HG03039 (cell line): Measurements from ENCODE around the gene ACOXL.
"Not testable (repeated sequence)": the region's sequence is repeated elsewhere in the genome, so short reads cannot be mapped to it uniquely, and the experiment has no call there.

ENCODE experiments used
- ATAC-seq: cut with Tn5 transposase; IDR thresholded peaks from one replicate; pipeline ENCODE4 v1.9.1; 2021; ENCODE audit warnings: mild to moderate bottlenecking, moderate library complexity; ENCODE audit not compliant: unreplicated experiment

Gene ACOXL

DNA sequence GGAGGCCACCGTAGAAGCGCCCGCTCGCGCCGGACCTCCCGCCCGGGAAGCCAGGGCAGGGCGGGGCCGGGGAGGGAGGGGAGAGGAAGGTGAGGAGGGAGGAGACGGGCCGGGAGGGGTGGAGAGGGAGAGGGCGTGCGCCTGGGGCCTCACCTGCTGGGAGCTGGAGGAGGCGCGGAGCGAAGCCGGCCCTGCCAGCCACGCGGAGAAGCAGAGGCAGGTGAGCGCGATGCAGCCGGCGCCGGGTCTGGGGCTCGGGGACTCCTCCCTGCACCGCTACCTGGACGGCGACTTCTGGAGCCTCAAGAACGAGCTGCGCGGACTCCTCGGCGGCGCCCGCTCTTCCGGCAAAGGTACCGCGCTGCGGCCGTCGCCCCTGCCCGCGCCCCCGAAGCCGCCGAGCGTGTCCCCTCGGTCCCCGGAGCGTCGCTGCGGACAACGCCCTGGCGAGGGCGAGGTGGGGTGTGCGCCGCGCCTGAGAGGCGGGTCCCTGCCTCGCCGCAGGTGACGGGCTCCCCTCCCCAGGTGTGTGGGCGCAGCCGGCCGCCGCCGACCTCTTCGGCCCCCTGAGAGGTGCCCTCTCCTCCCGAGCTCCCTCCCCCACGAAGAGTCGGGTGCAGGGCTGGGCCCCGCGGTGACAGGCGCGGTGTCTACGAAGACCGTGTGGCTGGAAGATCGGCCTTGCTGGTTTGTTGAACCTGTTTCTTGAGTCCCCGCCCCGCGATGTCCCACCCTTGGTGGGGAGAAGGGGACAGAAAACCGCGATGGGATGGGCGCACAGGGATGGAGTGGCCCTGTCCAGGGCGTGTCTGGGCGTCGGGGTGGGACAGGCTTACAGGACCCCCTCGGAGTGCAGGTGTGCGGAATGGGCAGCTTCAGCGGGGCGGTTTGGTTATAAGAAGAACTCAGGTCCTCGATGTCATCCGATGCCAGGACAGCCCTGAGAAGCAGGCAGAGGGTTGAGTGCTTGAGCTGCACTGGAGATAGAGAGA lies at the start of gene ACOXL:
Gene ACOXL (plus strand): TSS at position 152 of the 992 bp plus-strand sequence. CDS start 35,817 bp downstream, outside the sequence.
- no peak for ATAC-seq

DNA sequence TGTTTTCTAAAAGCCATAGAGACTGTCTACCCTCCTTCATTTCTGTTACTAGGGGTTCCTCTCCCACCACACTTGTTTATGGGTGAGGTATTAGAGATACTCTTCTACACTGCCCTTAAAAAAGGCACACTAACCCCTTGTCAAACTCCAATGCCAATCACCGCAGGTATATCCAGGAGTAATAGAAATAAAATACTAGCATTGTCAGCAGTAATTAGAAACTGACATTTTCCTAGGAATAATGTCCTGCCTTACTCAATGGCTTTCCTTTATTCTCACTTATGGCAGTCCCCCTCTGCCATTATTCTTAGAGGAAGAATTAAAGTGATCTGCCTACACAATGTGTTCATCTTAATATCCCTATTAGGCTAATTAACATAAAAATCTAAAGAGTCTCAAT lies 49.5 kb upstream of the ACOXL start:
- no peak for ATAC-seq

DNA sequence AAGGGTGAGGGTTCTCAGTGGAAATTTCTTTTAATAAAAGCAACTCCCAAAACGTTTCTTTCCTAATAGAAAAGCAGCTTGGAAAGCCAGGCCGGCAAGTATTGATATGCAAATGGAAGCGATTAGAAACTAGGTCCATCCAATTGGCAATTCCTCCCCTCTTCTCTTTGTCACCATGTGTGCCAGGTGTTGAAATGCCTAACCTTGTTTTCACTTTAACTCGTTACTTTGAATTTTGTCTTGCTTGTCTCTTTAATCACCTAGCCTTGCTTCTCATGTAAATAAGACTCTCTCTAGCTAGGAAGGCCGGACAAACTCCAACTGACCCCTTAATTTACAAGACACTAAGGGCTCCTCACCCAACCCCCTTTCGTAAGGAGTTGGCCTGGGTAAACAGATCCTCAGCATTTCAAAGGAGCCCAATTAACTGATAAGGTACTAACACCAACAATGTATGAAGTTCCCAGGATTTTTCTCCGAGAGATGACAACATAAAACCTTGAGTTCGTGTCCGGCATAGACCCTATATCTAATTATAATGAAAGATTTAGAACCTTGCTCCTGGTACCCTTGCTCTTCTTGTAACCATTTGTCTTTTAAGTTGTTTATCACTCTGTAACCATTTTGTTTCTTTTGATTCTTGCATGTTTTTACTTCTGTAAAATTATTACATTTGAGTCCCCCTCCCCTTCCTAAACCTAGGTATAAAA lies 44.4 kb upstream of the ACOXL start:
- ATAC-seq, result not testable (repeated sequence)

DNA sequence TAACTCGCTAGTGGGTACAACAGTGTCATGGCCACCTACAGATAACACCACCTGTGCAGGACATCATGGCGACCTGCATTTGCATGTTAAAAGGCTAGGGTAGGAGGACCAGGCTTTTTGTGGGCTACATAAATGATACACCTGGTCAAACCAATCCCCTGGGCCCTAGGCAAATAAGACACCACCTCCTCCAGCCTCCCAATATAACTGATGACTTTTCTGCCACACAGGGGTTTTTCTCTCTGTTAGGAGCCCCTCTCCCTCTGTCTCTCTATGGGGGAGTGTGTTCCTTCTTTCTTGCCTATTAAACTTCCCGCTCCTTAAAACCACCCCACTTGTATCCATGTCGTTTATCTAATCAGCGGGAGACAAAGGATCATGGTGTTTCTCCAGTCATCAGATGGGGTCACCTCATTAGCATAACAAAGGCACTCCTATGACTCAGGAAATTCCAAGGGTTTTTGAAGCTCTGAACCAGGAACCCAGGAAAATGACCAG lies 43.7 kb upstream of the ACOXL start:
- no peak for ATAC-seq

DNA sequence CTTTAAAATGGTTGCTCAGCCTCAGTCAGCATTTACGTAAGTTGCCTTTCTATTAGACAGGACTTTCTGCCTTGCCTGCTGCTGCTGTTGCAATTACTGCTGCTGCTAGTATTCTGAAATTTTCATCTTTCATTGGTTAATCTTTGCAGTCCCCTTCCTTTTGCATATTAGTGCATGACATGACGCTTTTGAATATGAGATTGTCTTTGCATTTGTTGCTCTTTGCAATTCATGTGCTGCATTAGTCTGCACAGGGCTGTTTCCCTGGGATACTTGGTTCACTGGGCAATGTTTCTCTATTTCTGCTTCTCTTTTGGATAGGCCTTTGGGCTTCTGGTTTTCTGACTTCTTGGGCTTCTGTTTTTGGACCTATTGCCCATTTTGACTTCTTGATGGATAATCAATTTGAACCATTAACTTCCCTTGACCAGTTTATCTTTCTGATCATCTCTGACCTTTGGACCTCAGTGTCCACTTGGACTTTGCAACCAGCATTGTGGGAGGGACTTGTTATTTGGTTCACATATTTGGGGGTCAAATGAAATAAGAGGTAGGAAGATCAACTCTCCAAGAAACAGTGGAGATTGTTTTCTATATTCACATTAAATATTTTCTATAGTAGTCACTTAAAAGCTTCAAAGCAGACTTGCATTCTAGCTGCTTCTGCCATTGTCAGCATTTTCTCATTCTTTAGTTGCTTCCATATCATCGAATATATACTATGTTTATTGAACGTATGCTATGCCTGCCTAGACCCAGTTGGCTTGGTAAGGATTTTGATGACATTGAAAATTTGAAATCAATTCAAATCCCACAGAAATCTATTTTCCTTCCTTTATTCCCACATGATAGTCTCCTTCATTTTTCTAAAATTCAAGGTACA lies 42.0 kb upstream of the ACOXL start:
- no peak for ATAC-seq

DNA sequence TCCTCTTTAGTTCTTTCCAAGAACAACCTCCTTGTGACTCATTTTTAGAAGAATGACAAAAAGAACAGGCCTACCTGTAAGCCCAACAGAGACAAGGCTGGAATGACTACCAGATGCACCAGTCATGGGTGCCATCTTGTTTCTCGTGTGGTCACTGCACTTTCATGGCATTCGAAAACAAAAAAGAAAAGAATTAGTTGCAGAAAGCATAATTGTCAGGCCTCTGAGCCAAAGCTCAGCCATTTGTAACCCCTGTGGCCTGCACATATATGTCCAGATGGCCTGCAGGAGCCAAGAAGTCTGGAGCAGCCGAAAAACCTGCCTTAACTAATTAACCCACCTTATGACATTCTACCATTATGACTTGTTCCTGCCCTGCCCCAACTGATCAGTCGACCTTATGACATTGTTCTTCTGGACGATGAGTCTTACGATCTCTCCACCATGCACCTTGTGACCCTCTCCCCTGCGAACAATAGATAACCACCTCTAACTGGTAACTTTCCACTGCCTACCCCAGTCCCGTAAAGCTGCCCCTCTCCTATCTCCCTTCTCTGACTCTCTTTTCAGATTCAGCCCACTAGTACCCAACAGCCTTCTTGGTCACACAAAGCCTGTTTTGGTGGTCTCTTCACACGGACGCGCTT lies 40.6 kb upstream of the ACOXL start:
- no peak for ATAC-seq

DNA sequence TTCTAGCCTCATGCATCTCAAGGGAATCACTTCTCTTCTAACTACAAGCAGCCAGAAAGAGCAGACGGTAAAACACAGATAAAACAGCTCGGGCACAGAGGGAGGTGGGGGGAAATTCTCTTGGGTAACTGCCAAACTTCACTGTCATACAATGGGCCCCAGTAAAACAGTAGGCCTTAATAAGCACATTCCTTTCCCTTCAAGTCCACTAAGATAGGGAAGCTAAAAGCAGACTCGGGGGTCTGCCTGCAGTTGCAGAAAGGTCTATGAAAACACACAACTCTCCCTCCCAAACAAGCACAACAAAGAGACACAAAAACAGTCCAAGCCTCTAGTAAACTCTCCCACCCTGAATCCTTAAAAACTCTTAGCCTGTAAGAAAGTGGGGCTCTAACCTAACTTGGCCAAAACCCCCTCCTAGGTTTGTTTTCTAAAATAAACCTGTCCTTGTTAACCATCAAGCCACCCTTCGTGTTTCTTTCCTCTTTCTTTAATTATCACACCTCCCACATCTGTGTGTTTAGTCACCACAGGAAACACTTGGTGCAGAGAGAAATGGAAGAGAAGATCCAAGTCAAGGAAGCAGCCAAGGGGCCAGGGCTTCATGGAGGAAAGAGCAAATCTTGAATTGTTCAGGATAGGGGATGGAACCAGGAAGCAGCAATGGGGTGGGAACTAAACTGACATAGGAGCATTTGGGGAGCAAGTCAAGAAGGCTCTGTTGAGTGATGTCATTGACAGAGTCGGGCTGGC lies 37.1 kb upstream of the ACOXL start:
- ATAC-seq, result not testable (repeated sequence)

DNA sequence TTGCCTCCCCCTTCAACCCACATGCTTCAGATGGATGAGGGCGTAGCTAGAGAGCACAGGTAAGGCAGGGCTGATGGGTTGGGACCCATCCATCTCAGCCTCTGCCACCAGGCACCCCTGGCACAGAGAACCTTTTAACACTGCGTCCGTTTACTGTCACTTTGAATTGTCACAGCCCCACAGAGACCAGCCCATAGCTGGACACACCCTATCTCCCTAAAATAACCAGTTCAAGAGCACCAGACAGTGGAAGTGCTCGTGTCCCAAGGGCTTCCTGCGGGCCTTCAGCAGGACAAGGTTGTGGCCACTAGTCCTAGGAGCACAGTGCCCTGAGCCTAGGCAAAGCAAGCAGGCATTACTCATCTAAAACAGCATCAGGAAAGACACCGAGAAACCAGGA lies 34.1 kb upstream of the ACOXL start:
- not testable (repeated sequence) for ATAC-seq

DNA sequence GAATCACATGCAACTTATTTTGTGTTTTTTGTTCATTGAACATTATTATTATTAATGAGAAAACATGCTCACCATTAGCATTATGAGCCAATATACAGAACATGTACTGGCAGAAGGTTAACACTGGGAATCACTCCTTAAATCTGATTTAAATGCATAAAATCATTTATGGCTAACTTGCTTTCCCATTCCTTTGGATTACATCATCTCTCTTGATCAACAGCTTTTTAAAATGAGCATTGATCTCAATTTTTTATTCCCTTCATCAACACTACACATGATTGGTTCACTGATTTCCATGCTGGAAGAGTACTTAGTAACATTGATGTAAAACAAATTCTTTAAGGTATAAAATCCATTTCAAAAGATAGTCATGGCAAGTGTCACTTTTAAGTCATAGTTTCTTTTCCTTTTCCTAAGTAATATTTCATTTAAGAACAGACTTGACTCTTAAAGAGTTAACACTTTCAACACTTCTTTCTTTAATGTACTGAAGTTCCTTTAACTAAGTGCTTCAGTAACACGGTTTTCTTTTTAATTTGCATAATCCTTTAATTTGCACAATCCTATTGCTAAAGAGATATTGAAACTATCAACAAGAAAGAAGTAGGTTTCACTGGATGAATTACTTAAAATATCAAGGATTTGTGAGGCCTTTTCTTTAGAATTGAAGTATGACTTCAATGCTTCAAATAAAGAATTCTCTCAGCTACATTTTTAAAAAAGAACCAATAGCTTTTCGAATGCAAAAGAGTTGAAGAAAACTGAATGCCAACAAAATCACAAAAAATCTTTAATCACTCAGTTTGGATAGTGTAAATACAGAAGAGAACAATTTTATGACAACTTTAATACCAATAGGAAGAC lies 29.6 kb upstream of the ACOXL start:
- no peak for ATAC-seq

DNA sequence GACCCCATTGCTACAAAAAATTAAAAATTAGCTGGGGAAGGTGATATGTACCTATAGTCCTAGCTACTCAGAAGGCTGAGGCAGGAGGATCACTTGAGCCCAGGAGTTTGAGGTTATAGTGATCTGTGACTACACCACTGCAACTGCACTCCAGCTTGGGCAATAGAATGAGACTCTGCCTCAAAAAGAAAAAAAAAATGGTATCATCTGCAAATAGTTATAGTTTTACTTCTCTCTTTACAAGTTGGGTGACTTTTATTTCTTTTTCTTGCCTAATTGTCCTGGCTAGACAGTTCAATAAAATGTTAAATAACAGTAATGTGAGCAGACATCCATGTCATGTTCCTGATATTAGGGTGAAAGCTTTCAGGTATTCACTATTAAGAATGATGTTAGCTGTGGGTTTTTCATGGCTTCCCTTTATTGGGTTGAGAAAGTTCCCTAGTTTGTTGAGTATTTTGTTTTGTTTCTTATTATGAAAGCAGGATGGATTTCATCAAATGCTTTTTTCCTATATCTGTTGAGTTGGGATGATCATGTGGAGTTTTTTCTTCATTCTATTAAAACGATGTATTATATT lies 24.9 kb upstream of the ACOXL start:
- no peak for ATAC-seq

DNA sequence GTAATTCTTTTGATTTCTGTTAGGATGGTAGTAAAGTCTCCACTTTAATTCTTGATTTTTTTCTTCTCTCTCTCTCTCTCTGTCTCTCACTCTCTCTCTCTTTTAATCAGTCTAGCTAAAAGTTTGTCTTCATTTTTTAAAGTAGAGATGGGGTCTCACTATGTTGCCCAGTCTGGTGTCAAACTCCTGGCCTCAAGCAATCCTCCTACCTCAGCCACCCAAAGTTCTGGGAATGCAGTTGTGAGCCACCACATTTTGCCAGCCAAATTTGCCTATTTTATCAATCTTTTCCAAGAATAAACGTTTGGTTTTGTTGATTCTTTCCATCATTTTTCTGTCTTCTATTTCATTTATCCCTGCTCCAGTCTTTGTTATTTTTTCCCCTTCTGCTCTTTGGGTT lies 23.9 kb upstream of the ACOXL start:
- no peak for ATAC-seq

DNA sequence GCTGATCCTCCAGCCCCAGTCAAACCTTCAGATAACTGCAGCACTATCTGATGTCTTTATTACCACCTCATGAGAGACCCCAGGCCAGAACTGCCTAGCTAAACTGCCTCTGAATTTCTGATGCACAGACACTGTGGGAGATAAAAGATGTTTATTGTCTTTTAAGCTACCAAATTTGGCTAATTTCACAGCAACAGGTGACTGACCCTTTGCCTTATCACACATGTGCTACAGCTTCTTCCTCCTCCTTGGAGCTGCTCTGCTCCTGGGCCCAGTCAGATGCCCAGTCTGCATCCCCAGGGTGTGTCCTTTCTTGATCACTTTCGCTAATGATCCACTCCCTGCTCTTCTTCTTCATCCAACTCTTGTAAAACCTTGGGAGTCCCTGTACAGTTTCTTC lies 19.6 kb upstream of the ACOXL start:
- ATAC-seq, result no peak

DNA sequence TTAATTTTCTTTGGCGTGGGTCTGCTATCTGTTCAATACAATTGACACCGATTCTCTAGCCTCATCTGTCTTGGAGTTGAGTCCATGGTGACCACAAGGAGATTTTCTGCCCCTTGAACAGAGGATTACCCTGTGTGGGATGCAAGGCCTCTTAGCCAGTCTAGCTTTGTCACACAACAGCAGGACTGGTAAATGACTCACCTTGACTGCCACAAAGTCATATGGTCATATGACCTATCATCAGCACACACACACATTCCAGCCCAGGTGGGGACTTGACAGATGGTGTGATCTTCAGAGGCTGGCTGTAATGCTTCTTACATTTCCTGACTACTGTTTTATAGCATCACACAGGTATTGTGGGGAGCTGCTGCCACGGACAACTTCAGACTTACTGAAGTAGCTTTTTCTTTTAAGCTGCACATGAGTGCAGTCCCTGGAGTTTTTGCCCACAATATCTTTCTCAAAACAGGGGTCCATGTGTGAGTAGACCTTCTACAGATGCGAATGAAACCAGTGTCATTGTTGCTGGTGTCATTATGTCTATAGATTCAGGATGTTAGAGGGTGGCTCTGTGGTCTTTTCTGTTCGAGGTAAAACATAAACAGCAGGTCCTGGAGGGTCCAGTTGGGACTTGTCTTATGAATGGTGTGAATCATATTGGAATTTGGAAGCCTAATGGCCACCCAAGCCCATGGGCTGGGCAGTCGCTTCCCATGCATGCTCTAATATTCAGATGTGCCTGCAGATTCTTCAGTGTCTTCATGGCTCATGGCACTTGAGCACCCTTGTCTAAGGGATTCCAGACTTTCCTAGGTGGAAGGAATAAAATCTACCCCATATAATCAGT lies 18.6 kb upstream of the ACOXL start:
- ATAC-seq, result no peak

DNA sequence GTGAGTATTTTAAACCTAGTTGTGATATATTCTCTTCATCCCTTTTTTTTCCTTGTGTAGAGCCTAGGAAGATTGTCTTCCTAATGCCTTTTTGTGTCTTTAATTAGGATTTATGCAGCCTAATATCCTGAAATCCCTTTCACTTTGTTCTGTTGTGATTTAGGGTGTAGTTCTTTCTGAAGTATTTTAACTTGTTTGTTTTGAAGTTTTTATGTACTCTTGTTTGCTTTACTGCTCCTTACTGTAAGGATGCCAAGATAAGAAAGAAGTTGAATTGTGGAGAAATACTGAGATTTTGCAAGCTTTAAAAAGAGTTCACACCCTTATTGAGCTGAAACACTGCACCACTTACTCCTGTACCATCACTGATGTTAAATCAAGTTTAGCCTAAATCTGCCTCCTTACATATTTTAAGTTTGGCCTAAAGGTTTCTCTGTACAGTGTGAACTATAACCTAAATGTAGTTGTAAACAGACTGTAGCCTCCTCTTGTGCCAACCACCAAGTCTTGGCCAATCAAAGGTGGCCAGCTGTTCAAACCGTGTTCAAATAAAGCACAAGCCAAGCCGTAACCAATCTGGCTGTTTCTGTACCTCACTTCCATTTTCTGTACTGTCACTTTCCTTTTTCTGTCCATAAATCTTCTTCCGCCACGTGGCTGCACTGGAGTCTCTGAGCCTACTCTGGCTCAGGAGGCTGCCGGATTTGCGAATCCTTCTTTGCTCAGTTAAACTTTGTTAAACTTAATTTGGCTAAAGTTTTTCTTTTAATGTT lies 17.7 kb upstream of the ACOXL start:
- ATAC-seq, result no peak

DNA sequence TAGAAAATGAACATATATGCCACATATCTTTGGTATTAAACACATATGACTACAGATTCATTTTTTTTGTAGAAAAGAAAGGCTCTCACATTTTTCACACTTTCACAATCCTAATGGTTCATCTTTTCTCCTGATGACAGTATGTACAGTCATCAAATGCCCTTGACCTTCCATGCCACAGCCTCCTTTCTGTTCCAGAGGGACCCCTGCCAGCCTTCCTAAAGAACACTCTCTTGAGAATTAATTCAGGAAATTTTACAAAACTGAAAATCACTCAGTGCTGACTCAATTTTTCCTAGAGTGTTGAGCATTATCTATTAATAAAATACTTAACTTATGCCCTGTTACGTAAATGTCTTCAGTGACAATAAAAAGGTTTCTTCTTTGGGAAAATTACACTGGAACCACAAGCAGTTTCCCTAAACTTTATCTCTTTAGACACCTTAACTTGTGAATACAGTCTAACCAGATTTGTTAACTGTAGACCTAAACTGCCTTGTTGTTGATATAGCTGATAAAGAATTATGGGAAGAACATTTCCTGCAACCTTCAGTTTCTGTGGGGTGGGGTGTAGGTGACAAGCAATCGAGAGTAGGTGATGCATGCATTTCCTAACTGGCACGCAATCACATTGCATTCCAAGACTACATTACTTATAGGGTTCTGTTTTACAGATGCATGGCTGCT lies 15.3 kb upstream of the ACOXL start:
- no peak for ATAC-seq

DNA sequence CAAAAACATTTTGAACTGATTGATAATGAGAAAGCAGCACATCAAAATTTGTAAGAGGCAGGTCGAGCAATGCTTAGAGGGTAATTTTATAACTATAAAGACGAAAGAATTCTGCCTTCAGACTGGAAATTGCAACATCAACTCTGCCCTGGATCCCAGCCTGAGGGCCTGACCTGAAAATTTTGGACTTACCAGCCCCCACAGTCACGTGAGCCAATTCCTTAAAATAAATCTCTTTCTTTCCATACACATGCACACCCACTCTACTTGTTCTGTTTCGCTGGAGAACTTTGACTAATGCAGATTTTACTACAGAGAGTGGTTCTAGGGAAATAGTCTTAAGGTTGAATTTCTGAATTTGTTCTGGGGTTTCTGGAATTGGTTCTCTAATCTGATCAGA lies 14.6 kb upstream of the ACOXL start:
- ATAC-seq, result no peak
